ENCODE measurements around the gene ANKRD13A. TPM values are rescaled to one million over a fixed set of nuclear protein-coding genes. Genes with fewer than 3 reads are reported as not detected.

ANKRD13A gene
- total RNA-seq, 1 donor from 2014 or later, result 36.9 TPM

- no peak for TF ChIP-seq CTCF (IDR thresholded peaks at IDR 0.05; ENCODE audit: insufficient read depth, low read length, severe bottlenecking)
- H3K4me3 ChIP-seq (ENCODE audit: low read depth, low read length), result peak overlapping the region; percentile 90
- no peak for FAIRE-seq
Observed at GRCh38 chr12:109998241-109998903, 858 bp upstream of the ANKRD13A start.

GRCh38 chr12:109999649-109999971 lies 380 bp downstream of the ANKRD13A start:
- H3K4me3 ChIP-seq (ENCODE audit: low read depth, low read length), result peak overlapping the region; percentile 90
- H3K36me3 ChIP-seq (ENCODE audit: control insufficient read depth, insufficient read depth, low read length), result no peaks in the 10 kb centered on the region

More at GRCh38 chr12:109998241-109998903, 858 bp upstream of the ANKRD13A start:
- Histone ChIP-seq H3K36me3 (ENCODE audit: control insufficient read depth, insufficient read depth, low read length) (no peaks in the 10 kb centered on the region), H3K27me3 (ENCODE audit: control insufficient read depth, insufficient read depth, low read length) (no peaks in the 10 kb centered on the region)
- DNase-seq (ENCODE audit: low read depth), result no peak

GRCh38 chr12:109999983-110000505 lies 814 bp downstream of the ANKRD13A start:
- peak overlapping the region; percentile 90 for H3K4me3 ChIP-seq (ENCODE audit: low read depth, low read length)
- H3K27me3 ChIP-seq (ENCODE audit: control insufficient read depth, insufficient read depth, low read length), result no peaks in the 10 kb centered on the region
- no peak for TF ChIP-seq CTCF (IDR thresholded peaks at IDR 0.05; ENCODE audit: insufficient read depth, low read length, severe bottlenecking)
- DNase-seq (ENCODE audit: low read depth), result no peak
- H3K36me3 ChIP-seq (ENCODE audit: control insufficient read depth, insufficient read depth, low read length), result no peaks in the 10 kb centered on the region
- FAIRE-seq, result no peak

More at GRCh38 chr12:109999649-109999971, 380 bp downstream of the ANKRD13A start:
- FAIRE-seq, result no peak
- DNase-seq (ENCODE audit: low read depth), result no peak
- H3K27me3 ChIP-seq (ENCODE audit: control insufficient read depth, insufficient read depth, low read length), result no peaks in the 10 kb centered on the region
- no peak for TF ChIP-seq CTCF (IDR thresholded peaks at IDR 0.05; ENCODE audit: insufficient read depth, low read length, severe bottlenecking)

- no peak overlapping the region for H3K4me3 ChIP-seq (ENCODE audit: low read depth, low read length)
- no peaks in the 10 kb centered on the region for H3K36me3 ChIP-seq (ENCODE audit: control insufficient read depth, insufficient read depth, low read length)
- no peaks in the 10 kb centered on the region for H3K27me3 ChIP-seq (ENCODE audit: control insufficient read depth, insufficient read depth, low read length)
- DNase-seq (ENCODE audit: low read depth), result peak; percentile 94
- FAIRE-seq, result no peak
- TF ChIP-seq CTCF (IDR thresholded peaks at IDR 0.05; ENCODE audit: insufficient read depth, low read length, severe bottlenecking), result no peak
Observed at GRCh38 chr12:110001596-110001995, 2.4 kb downstream of the ANKRD13A start.

GRCh38 chr12:110002676-110003515 lies 3.7 kb downstream of the ANKRD13A start:
- H3K27me3 ChIP-seq (ENCODE audit: control insufficient read depth, insufficient read depth, low read length), result no peaks in the 10 kb centered on the region
- no peak for TF ChIP-seq CTCF (IDR thresholded peaks at IDR 0.05; ENCODE audit: insufficient read depth, low read length, severe bottlenecking)
- no peak overlapping the region for H3K4me3 ChIP-seq (ENCODE audit: low read depth, low read length)
- no peaks in the 10 kb centered on the region for H3K36me3 ChIP-seq (ENCODE audit: control insufficient read depth, insufficient read depth, low read length)
- DNase-seq (ENCODE audit: low read depth) (peak; percentile 40), FAIRE-seq (no peak)
